ENCODE results near the gene CACNA1B.
"Not testable (repeated sequence)": the region's sequence is repeated elsewhere in the genome, so short reads cannot be mapped to it uniquely, and the experiment has no call there.

The CACNA1B gene

DNA sequence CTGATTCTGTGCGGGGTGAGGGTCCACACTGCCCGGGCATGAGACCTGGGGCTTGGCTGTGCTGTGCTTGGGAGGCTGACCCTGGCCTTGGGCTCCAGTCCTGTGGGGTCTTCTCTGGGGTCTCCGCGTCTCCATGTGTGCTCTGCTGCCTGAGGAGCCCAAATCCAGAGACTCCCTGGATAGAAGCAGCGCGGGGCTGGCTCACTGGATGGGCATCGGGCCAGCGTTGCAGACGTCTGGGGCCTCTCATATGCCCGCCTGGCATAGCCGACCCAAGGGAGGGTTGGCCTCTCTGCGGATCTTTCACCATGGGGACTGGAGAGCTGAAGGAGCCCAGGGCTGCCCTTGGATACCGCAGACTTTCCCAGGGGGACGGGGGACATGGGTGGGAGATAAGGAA, 12.4 kb downstream of the CACNA1B start:
- not testable (repeated sequence) for DNase-seq (ENCODE audit: low spot score)

DNA sequence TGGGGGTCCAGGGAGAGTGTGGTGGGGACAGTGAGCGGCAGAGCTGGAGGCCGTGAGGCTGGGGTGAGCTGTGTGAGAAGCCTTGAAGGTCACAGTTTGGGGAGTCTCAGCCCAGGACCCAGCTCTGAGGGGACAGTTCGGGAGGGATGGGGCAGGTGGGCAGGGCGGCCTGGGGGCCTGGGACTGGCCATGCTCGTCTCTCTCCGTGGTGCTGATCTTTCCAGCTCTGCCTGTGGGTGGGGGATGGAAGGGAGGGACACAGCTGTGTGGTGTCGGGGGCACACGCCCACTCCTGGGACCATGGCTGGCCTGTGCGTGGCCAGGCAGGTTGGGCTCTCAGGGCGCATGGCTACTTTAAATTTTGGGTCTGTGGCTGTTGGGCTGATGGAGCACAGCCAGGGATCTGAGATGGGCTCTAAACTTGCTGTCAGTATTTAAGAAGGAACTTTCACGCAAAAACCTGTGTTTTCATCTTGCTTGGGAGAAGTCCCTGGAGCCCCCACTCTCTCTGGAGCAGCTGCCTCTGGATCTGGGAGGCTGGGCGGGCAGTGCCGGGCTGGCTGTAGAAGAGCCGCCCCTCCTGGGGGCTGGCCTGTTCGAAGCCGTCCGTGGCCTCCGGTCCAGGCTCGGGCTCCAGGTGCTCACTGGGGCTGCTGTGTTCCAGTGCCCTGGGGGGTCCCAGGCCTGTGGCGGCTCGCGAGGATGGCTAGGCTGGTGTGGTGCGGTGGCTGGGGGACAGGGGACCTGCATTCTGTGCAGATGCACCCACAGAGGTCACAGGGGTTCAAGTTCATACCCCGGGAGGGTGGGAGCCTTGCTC, 13.4 kb downstream of the CACNA1B start:
- DNase-seq (ENCODE audit: low spot score), result not testable (repeated sequence)

DNA sequence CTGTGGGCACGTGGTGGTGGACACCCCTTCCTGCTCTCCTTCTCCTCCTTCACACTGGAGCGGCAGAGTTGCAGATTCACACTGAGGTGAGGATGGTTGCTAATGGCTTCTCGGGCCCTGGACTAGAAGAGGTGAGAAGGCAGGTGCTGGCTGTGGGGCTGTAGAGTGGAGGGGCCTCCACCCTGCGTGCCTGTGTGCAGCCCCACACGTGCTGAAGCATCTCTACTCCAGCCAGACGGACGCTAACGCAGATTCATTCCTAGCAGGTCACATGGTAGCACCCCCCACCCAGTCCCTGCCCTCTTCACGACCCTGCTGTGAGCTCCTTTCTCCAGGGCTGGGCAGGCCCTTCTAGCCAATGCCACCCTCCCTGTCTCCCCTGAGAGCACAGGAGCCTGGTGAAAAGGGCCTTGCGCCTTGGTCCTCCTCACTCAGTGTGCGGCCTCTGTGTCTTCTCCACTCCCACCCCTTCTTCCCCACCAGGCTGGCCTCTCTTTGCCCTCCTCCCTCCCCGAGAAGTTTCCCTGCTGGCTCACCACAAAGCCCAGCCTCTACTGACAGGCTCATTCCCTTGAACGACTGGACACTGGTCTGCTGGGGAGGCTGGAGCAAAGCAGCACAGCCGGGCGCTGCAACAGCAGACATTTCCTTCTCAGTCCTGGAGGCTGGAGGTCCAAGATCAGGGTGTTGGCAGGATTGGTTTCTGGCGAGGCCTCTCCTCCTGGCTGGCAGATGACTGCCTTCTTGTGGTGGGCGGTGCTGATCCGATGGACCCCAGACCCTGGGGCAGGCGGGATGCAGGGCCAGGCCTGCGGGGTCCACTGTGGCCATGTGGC, 14.2 kb downstream of the CACNA1B start:
- DNase-seq (ENCODE audit: low spot score), result no peak

DNA sequence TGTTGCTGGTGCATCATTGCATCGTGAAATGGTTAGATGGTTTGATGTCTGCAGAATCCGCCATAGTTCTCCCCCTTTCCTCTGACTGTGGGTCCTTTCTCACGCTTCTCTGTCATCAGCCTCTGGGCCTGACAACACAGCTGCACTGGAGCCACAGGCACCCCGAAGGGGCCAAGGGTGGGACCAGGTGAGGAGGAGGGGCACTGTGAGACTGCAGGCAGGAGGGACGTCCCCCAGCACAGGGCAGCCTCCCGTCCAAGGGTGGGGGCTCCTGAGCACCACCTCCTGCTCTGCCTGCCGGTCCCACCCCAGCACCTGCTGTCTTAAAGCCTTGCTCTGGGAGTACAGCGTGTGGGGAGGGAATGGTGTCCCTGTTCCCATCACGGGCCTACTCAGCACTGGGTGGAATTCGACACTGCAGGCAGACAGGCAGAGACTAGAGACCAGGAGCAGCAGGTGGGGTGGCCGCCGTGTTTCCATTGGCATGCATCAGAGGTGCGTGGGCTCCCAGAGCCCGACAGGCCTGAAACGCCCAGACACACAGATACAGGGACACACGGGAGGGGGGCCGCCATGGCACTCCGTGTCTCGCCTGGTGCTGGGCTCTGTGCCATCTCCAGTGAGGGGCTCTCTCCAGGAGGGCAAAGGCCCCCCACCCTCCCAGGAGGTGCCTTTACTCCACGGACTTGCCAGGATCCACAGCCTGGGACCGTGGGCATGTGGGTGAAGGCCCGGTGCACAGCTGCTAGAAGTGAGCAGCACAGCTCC, 15.0 kb downstream of the CACNA1B start:
- no peak for DNase-seq (ENCODE audit: low spot score)

DNA sequence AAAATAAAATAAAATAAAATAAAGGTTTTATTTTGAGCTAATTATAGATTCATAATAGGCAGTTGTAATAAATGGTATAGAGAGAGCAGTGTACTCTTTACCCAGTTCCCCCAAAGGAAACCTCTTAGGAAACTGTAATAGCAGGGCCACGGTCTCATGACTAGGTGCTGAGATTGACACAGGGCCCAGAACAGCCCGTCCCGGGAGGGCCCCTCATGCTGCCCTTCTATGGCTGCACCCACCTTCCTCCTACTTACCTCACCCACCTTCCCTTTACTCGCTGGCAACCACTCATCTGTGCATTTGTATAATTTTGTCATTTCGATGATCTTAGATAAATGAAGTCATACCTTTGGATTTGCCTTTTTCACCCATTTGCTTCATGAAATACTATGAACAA, 16.1 kb downstream of the CACNA1B start:
- no peak for DNase-seq (ENCODE audit: low spot score)

DNA sequence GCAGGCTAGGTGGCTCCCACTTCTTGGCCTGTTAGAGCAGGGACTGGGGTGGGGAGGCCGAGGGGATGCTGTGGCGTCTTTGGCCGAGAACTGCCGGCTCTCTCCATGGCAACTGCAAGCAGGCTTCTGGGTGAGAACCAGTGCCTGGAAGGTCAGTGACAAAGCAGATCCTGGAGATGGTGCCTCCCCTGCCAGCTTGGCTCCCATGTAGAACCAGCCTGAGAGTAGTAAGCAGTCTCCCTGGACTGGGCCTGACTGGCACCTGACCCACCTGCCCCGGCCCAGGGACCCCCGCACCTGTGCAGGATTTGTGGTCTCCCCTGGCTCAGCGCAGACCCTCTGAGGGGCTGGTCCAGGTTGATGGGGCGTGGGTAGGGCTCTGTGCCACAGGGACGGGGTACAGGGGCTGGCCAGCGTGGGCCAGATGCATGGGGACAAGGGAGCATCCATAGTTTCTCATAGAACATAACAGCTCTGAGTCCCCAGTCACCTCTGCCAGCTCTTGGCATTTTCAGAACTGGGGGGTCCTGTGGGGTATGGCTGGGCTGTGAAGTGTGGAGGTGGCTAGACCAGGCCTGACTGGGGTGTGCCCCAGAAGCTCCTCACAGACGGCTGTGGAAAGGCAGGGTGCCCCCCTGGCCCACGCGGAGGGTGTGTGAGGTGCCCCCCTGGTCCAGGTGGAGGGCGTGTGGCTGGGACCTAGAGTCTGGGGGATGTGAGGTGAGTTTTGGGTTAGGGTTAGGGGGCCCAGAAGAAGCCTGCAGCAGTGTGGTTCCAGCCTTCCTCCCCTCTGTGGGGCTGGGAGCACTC, 22.2 kb downstream of the CACNA1B start:
- DNase-seq (ENCODE audit: low spot score), result no peak

DNA sequence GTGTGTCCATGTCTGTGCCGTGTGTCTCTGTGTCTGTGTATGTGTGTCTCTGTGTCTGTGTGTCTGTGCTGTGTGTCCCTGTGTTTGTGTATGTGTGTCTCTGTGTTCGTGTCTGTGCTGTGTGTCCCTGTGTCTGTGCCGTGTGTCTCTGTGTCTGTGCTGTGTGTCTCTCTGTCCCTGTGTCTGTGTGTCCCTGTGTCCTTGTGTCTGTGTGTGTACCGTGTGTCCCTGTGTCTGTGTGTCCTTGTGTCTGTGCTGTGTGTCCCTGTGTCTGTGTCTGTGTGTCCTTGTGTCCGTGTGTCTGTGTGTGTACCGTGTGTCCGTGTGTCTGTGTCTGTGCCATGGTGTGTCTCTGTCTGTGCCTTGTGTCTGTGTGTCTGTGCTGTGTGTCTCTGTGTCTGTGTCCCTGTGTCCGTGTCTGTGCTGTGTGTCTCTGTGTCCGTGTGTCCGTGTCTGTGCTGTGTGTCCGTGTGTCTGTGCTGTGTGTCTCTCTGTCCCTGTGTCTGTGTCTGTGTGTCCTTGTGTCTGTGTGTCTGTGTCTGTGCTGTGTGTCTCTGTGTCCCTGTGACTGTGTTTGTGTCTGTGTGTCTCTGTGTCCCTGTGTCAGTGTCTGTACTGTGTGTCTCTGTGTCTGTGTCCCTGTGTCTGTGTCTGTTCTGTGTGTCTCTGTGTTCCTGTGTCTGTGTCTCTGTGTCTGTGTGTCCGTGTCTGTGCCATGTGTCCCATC, 23.2 kb downstream of the CACNA1B start:
- DNase-seq (ENCODE audit: low spot score), result no peak

DNA sequence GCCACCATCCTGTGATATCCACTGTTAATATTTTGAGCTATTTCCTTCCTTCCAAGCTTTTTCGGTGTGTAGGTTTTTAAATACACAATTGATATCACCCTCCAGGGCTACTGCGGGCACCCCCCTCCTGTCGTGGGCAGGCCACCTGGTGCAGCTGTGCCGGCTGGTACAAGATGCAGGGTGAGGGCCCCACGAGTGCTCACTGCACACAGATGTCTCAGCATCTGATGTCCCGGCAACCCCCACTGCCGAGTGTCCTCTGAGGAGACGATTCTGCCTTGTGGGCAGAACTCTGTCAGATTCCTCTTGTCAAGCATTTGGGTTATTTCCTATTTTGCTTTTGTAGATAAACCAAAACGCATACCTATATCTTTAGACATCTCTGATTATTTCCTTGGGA, 25.1 kb downstream of the CACNA1B start:
- no peak for DNase-seq (ENCODE audit: low spot score)

DNA sequence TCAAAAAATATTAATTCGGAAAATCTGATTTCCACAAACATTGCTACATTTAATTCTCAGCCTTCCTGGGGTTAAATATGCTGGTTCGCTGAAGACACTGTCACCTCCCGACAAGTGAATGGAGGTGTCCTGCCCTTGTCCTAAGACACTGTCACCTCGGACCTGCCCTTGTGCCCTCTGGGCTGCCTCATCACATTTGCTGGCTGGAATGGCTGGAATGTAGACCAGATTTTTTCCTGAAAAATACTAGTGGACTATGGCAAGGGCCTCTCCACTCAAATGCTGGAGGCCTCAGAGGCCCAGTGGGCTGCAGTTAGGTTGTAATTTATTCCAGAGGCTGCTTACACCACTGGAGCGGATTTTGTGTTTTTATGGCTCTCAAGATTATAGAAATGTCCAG, 28.2 kb downstream of the CACNA1B start:
- no peak for DNase-seq (ENCODE audit: low spot score)

DNA sequence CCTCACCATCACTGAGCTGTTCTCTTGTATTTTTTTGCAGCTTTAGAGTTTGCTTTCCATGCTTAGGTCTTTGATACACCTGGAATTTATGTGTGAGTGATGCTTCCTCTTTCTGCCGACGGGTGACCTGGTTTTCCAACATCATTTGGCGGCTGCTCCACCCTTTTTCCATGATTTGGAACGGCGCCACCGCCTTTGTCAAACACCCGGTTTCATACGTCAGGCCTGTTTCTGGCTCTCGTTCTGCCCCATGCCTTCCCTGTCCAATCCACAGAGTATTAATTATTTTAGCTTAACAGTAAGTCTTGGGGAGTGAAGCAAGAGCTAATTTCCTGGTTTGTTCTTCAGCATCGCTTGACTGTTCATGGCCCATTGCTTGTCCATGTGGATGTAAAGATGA, 30.2 kb downstream of the CACNA1B start:
- no peak for DNase-seq (ENCODE audit: low spot score)

DNA sequence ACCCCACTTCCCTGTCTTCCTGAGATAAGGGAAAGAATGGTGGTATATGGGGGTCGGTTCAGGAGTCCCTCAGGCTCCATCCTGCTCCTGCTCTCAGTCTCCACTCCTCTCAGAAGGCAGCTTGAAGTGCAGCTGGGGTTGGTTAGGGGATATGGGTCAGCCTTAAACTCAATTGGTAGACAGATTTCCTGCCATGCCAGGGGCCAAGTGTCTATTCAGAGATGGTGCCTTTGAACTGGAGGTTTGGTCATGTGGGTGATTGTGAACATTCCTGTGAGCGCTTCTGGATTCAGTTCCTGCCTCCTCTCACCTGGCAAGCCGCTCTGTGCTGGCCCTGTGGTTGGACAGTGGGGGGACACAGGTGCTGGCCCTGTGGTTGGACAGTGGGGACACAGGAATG, 35.1 kb downstream of the CACNA1B start:
- no peak for DNase-seq (ENCODE audit: low spot score)

DNA sequence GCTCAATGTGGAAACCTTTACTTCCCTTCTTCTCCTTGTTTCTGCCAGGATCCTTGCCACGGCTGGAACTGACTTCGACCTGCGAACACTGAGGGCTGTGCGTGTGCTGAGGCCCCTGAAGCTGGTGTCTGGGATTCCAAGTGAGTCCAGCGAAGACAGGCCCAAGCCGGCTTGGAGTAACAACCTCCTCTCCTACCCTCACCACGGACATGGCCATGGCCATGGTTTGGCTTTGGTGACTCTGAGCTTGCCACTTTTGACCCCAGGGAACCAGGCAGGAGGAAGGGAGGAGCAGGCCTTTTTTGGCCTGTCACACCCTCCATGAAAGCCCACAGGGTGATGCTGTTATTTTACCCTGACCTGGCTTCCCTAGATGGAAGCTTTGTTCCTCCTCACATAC, 35.5 kb downstream of the CACNA1B start:
- DNase-seq (ENCODE audit: low spot score), result no peak

DNA sequence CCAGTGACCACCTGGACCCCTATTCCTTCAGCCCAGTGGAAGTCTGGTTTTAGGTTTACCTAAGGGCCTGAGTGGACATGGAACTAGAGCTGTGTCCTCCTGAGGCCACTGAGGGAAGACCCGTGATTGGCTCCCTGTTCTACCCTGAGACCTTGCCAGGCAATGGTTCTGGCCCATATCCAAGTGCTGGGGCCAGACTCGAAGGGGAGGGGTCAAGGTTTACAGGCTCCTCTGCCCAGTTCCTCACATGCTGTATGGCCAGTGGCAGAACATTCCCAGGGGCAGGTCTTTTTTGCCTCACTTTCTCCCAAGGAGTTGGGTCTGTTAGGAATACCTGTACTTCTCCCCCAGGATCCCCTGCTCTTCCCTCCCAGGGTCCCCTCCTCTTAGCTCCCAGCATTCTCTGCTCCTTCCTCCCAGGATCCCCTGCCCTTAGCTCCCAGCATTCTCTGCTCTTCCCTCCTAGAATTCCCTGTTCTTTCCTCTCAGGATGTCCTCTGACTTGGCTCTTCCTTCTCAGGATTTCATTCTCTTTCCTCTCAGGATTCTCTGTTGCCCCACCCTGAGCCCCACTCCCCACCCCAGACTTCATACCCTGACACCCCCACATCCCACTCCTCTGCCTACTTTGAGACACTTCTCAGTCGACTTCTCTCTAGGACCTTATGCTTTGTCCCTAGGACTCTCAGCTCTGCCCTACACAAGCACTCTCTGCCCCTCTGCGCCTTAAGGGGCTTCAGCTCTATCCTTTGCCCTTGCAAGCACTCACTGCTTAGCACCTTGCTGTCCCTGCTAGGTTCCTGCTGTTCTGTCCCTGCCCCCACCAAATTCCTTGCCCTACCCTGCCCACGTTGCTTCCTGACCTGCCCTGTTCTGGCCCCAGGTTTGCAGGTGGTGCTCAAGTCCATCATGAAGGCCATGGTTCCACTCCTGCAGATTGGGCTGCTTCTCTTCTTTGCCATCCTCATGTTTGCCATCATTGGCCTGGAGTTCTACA, 36.5 kb downstream of the CACNA1B start:
- no peak for DNase-seq (ENCODE audit: low spot score)

DNA sequence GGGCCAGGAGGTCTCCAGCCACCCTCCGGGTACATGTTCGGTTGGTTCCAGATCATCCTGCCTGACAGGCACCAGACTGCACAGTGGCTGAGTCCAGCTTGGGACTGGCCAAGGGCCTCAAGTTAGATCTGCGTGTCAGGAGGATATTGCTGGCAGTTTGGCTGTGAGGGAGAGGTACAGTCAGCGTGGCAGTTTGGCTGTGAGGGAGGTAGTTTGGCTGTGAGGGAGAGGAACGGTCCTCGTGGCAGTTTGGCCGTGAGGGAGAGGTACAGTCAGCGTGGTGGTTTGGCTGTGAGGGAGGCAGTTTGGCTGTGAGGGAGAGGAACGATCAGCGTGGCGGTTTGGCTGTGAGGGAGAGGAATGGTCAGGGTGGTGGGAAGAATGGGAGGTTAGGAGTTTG, 39.0 kb downstream of the CACNA1B start:
- DNase-seq (ENCODE audit: low spot score), result no peak

DNA sequence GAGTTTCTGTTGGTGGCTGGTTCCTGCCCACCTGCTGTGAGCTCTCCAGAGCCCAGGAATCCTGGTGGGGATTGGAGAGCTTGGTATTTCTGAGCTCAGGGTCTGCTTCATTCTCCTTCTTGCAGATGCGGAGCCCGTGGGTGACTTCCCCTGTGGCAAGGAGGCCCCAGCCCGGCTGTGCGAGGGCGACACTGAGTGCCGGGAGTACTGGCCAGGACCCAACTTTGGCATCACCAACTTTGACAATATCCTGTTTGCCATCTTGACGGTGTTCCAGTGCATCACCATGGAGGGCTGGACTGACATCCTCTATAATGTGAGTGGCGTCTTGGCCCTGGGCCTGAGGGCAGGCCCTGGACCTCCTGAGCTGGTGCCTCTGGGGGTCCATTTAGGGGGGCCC, 39.5 kb downstream of the CACNA1B start:
- no peak for DNase-seq (ENCODE audit: low spot score)

DNA sequence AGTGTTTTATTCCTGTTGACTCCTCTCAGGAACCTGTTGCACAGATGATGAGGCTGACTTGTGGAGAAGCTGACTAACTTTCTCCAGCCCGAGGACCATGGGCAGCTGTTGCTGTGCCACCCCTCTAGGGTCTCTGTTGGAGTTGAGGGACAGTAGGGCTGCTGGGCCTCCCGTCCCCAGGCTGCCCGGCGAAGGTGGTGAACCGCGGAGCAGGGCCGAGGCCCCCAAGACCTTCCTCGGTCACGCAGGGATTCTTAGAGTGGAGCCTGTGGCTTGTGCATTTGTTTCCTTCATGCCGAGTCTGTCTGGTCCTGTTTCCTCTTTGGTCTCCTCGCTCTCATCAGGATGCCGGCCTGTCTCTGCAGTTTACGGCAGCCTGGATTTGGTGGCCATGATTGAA, 40.2 kb downstream of the CACNA1B start:
- no peak for DNase-seq (ENCODE audit: low spot score)

DNA sequence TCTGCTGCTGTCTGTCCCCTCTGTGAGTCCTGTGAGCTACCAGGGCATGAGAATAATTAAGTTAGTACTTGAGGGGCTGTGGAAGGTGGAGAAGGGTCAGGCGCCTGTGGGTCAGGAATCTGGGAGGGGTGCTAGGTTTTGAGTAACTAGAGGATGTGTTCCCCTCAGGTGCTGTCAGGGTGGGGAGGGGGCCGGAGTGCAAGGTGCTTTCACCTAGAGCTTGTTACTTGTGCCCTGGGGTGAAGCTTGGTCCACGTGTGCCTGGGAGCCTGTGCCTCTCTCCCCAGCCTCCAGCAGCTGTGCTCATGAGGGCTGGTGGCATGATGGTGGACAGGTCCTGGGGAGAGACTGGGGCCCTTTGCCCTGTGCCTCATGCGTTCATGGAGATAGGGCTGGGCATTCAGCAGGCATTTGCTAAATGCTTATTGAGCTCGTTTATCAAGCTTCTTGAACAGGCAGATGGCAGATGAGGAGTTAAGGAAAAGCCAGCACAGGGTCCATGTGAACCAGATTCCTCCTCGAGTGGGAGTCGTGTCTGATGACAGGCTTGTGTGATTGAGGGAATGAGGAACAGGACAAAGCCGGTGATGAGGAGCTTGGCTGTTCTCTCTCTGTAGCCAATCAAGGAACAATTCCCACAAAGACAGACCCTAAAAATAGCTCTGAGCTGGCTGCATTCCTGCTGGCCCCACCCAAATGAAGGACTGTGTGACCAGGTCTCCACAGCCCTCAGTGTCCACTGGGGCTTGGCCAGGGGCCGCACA, 40.9 kb downstream of the CACNA1B start:
- DNase-seq (ENCODE audit: low spot score), result no peak

DNA sequence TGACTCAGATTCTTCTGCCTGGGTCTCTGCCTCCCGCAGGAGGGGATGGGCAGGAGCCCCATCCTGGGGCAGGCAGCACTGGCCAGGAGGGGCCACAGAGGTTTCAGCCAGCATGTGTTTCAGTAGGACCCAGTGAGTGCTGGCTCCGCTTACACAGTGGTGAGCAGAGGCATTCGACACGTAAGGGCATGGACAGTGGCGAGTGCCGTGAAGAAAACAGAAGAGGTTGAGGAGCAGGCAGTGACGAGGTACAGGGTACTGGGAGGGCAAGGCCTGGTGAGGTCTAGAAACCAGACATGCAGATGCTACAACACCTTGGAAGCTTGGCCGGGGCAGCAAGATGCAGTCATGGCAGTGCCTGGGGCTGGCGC, 41.5 kb downstream of the CACNA1B start:
- DNase-seq (ENCODE audit: low spot score), result no peak

DNA sequence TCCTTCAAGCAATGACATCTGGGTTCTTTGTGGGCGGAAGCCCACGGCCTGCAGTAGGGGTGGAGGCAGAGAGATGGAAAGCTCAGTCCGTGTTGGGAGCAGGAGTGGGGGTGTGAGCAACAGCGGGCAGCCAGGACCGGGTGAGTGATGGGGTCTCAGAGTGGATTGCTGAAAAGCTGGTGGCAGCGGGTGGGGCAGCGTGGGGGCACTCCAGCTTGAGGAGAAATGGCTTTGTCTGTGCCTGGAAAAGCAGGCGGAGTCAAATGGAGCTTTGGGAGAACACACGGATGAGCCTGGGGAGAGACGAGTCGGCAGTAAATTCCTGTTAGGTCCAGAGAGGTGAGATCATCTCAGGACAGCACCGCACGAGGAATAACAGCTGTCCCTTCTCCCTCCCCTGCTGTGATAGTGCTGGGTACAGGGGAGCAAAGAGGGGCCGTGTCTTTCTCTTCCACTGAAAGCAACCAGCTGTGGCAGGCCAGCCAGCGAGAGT, 42.1 kb downstream of the CACNA1B start:
- DNase-seq (ENCODE audit: low spot score), result no peak
